Activated naive CD4-positive, alpha-beta T cell treated with anti-CD3 and anti-CD28 coated beads, Interleukin-2, amount 10 ng/mL, durations not matched to agents 7 days and 5 days (primary cell): ENCODE results near the gene HYDIN.
"Not testable (repeated sequence)": the region's sequence is repeated elsewhere in the genome, so short reads cannot be mapped to it uniquely, and the experiment has no call there.

Source experiments
- CTCF ChIA-PET: fragments of 350-600 bp; sonication (Branson Sonifier 250); formaldehyde crosslinking; loops from one replicate; lab custom pipeline; 2021; ENCODE audit warnings: antibody characterized with exemption; lab: Charles Lee
- DNase-seq: peaks from one replicate; pipeline ENCODE4 v3.0.0-alpha.2; 2020
- H3K27ac Mint-ChIP-seq: one replicate; pipeline ENCODE4 v1.8.0; 2021; ENCODE audit warnings: mild to moderate bottlenecking, moderate library complexity, mixed read lengths
- H3K27me3 Mint-ChIP-seq: one replicate; pipeline ENCODE4 v1.8.0; 2021; ENCODE audit warnings: mild to moderate bottlenecking, mixed read lengths
- H3K36me3 Mint-ChIP-seq: one replicate; pipeline ENCODE4 v1.8.0; 2021; ENCODE audit warnings: mixed read lengths
- H3K4me1 Mint-ChIP-seq: one replicate; pipeline ENCODE4 v1.8.0; 2021; ENCODE audit warnings: mixed read lengths
- H3K4me3 Mint-ChIP-seq: one replicate; pipeline ENCODE4 v1.8.0; 2021; ENCODE audit warnings: mild to moderate bottlenecking, moderate library complexity, mixed read lengths
- H3K9me3 Mint-ChIP-seq: one replicate; pipeline ENCODE4 v1.8.0; 2021; ENCODE audit warnings: mixed read lengths

Gene HYDIN

GRCh38 chr16:71021961-71022537, 208.5 kb downstream of the HYDIN start:
- H3K4me1 Mint-ChIP-seq, DNase-seq, CTCF ChIA-PET, H3K27me3 Mint-ChIP-seq, H3K4me3 Mint-ChIP-seq, H3K9me3 Mint-ChIP-seq, H3K36me3 Mint-ChIP-seq, H3K27ac Mint-ChIP-seq: not testable (repeated sequence)

- CTCF ChIA-PET, DNase-seq, H3K9me3 Mint-ChIP-seq, H3K4me1 Mint-ChIP-seq, H3K27ac Mint-ChIP-seq, H3K36me3 Mint-ChIP-seq, H3K4me3 Mint-ChIP-seq, H3K27me3 Mint-ChIP-seq: not testable (repeated sequence)
Observed at GRCh38 chr16:71019067-71019682, 211.3 kb downstream of the HYDIN start.

GRCh38 chr16:71015419-71015818, 215.1 kb downstream of the HYDIN start:
- H3K4me1 Mint-ChIP-seq, H3K27ac Mint-ChIP-seq, H3K27me3 Mint-ChIP-seq, DNase-seq, CTCF ChIA-PET, H3K9me3 Mint-ChIP-seq, H3K36me3 Mint-ChIP-seq, H3K4me3 Mint-ChIP-seq: not testable (repeated sequence)

GRCh38 chr16:71009440-71010223, 220.9 kb downstream of the HYDIN start:
- H3K27me3 Mint-ChIP-seq, H3K4me3 Mint-ChIP-seq, H3K4me1 Mint-ChIP-seq, CTCF ChIA-PET, H3K36me3 Mint-ChIP-seq, DNase-seq, H3K27ac Mint-ChIP-seq, H3K9me3 Mint-ChIP-seq: not testable (repeated sequence)

- H3K36me3 Mint-ChIP-seq, H3K4me3 Mint-ChIP-seq, H3K27me3 Mint-ChIP-seq, H3K9me3 Mint-ChIP-seq, DNase-seq, CTCF ChIA-PET, H3K27ac Mint-ChIP-seq, H3K4me1 Mint-ChIP-seq: not testable (repeated sequence)
Observed at GRCh38 chr16:71006516-71006915, 224.0 kb downstream of the HYDIN start.

- DNase-seq, H3K4me3 Mint-ChIP-seq, H3K4me1 Mint-ChIP-seq, CTCF ChIA-PET, H3K9me3 Mint-ChIP-seq, H3K27me3 Mint-ChIP-seq, H3K27ac Mint-ChIP-seq, H3K36me3 Mint-ChIP-seq: not testable (repeated sequence)
Observed at GRCh38 chr16:70999735-71000134, 230.8 kb downstream of the HYDIN start.

GRCh38 chr16:70995799-70996198, 234.7 kb downstream of the HYDIN start:
- H3K9me3 Mint-ChIP-seq, CTCF ChIA-PET, H3K4me1 Mint-ChIP-seq, DNase-seq, H3K4me3 Mint-ChIP-seq, H3K27me3 Mint-ChIP-seq, H3K36me3 Mint-ChIP-seq, H3K27ac Mint-ChIP-seq: not testable (repeated sequence)

- H3K9me3 Mint-ChIP-seq, H3K27ac Mint-ChIP-seq, H3K4me1 Mint-ChIP-seq, H3K36me3 Mint-ChIP-seq, H3K27me3 Mint-ChIP-seq, H3K4me3 Mint-ChIP-seq, DNase-seq, CTCF ChIA-PET: not testable (repeated sequence)
Observed at GRCh38 chr16:70992511-70992910, 238.0 kb downstream of the HYDIN start.

- CTCF ChIA-PET, H3K27me3 Mint-ChIP-seq, H3K4me1 Mint-ChIP-seq, H3K4me3 Mint-ChIP-seq, H3K9me3 Mint-ChIP-seq, H3K27ac Mint-ChIP-seq, DNase-seq, H3K36me3 Mint-ChIP-seq: not testable (repeated sequence)
Observed at GRCh38 chr16:70987019-70987715, 243.4 kb downstream of the HYDIN start.

GRCh38 chr16:70984675-70985074, 245.8 kb downstream of the HYDIN start:
- H3K27me3 Mint-ChIP-seq, CTCF ChIA-PET, H3K36me3 Mint-ChIP-seq, H3K4me3 Mint-ChIP-seq, H3K4me1 Mint-ChIP-seq, DNase-seq, H3K27ac Mint-ChIP-seq, H3K9me3 Mint-ChIP-seq: not testable (repeated sequence)

GRCh38 chr16:70968332-70968731, 262.2 kb downstream of the HYDIN start:
- H3K27me3 Mint-ChIP-seq, H3K4me3 Mint-ChIP-seq, DNase-seq, H3K4me1 Mint-ChIP-seq, H3K27ac Mint-ChIP-seq, H3K9me3 Mint-ChIP-seq, CTCF ChIA-PET, H3K36me3 Mint-ChIP-seq: not testable (repeated sequence)

- DNase-seq, H3K9me3 Mint-ChIP-seq, H3K4me1 Mint-ChIP-seq, H3K36me3 Mint-ChIP-seq, H3K27ac Mint-ChIP-seq, CTCF ChIA-PET, H3K27me3 Mint-ChIP-seq, H3K4me3 Mint-ChIP-seq: not testable (repeated sequence)
Observed at GRCh38 chr16:70960169-70960568, 270.4 kb downstream of the HYDIN start.

GRCh38 chr16:70954922-70955321, 275.6 kb downstream of the HYDIN start:
- DNase-seq, H3K4me3 Mint-ChIP-seq, H3K9me3 Mint-ChIP-seq, H3K27me3 Mint-ChIP-seq, CTCF ChIA-PET, H3K4me1 Mint-ChIP-seq, H3K36me3 Mint-ChIP-seq, H3K27ac Mint-ChIP-seq: not testable (repeated sequence)

- H3K4me3 Mint-ChIP-seq, H3K4me1 Mint-ChIP-seq, H3K9me3 Mint-ChIP-seq, H3K27me3 Mint-ChIP-seq, DNase-seq, H3K36me3 Mint-ChIP-seq, CTCF ChIA-PET, H3K27ac Mint-ChIP-seq: not testable (repeated sequence)
Observed at GRCh38 chr16:70953824-70954223, 276.7 kb downstream of the HYDIN start.

GRCh38 chr16:70943551-70943950, 287.0 kb downstream of the HYDIN start:
- H3K27me3 Mint-ChIP-seq, H3K4me1 Mint-ChIP-seq, H3K27ac Mint-ChIP-seq, H3K9me3 Mint-ChIP-seq, DNase-seq, H3K36me3 Mint-ChIP-seq, H3K4me3 Mint-ChIP-seq, CTCF ChIA-PET: not testable (repeated sequence)
